ENCODE results near the gene CDC14A.
A peak's percentile ranks its signal among the peaks of the same experiment; 100 is the strongest.
"Not testable (repeated sequence)": the region's sequence is repeated elsewhere in the genome, so short reads cannot be mapped to it uniquely, and the experiment has no call there.

Gene CDC14A

DNA sequence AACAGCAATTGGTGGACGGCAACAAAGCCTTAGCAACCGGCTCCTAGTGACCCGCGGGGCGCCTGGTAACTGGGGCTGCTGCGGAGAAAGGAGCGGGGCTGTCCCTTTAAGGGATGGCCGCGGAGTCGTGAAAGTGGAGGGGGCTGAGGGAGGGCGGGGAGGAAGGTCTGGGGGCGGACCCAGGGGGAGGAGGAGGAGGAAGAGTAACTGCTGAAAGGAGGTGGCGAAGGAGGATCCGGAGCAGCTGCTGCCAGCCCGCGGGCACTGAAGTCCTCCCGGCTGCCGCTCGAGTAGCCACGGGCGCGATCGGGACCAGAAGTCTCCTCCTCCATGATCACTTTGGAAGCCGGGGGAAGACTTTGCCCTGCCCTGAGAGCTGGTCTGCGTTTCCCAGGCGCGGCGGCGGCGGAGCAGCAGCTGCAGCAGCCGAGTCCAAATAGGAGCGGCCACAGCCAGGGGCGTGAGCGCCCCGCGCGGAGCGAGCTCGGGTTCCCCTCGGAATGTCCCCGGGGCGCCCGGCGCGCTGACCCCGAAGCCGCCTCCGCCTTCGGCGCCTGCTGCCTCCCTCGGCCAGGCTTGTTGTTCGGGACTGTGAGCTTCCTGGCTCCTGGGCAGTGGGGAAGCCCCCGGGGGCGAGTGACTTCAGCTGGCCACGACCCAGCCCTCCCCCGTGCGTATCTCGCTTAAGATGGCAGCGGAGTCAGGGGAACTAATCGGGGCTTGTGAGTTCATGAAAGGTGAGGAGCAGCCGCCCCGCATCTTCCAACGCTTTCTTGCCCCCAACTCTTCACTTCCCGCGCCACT lies at the start of gene CDC14A:
Gene CDC14A, plus strand, starts transcription at position 240 of the 804 bp plus-strand sequence. Its CDS starts 449 bp downstream, at position 689.
- peak; percentile 88 for DNase-seq (ENCODE audit: low spot score)

DNA sequence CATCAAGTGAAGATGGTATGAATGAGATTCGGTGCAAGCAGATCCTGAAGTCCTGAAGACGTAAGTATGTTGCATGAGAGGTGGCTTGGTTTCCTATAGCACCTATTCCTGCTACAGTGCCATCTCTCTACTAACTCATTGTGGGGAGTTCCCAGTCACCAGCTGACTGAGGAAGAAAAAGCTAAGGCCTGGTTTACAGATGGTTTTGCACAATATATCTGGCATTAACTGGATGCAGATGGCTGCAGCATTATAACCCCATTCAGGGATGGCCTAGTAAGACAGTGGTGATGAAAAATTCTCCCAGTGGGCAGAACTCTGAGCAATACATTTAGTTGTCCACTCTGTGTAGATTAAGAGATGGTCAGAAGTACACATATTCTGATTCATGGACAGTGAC lies 49.6 kb upstream of the CDC14A start:
- no peak for DNase-seq (ENCODE audit: low spot score)

- DNase-seq (ENCODE audit: low spot score) = no peak
These were observed 48.1 kb upstream of the CDC14A start for GRCh38 chr1:100304227-100304626.

GRCh38 chr1:100304921-100305320 lies 47.4 kb upstream of the CDC14A start:
- no peak for DNase-seq (ENCODE audit: low spot score)

DNA sequence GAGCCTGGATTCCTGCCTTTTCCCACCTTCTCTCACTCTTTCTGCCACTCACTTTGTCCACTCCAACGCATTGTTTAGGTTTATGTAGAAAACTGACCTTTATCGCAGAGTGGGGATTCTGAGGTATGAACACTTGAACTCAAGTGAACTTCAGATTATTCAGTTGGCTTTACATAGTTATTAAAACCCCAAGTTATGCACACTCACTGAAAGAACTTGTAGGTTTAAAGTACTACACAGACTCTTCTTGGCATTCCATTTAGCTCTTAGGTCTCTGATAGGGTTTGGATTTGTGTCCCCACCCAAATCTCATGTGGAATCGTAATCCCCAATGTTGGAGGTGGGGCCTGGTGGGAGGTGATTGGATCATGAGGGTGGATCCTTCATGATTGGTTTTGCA lies 46.4 kb upstream of the CDC14A start:
- no peak for DNase-seq (ENCODE audit: low spot score)

DNA sequence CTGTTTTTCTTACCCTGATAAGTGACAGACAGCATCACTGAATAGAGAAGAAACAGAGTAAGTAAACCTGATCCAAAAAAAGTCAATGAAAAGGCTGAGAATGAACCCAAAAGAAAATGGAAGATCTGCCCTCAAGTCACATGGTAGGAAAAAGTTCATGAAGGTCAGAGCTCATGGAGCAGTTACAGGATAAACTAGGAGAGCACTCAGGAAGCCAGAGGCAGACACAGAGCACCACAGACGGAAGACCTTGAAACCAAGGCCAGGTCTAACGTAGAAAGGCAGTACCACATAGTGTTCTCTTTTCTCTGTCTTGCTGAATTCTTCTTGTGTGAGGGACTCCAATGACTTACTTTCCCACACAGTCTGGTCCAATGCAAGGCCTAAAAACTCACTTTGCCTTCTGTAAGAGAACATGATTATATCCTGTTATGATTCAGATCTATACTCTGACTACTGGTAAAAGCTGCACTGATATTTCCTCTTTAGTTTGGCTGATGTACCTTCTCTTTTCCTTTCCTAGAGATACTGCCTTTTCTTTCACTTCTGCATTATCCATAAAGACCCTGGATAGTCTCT lies 45.5 kb upstream of the CDC14A start:
- DNase-seq (ENCODE audit: low spot score) = no peak

GRCh38 chr1:100308777-100309176 lies 43.5 kb upstream of the CDC14A start:
- no peak for DNase-seq (ENCODE audit: low spot score)

- DNase-seq (ENCODE audit: low spot score) = no peak
These were observed 42.4 kb upstream of the CDC14A start for GRCh38 chr1:100309863-100310262.

DNA sequence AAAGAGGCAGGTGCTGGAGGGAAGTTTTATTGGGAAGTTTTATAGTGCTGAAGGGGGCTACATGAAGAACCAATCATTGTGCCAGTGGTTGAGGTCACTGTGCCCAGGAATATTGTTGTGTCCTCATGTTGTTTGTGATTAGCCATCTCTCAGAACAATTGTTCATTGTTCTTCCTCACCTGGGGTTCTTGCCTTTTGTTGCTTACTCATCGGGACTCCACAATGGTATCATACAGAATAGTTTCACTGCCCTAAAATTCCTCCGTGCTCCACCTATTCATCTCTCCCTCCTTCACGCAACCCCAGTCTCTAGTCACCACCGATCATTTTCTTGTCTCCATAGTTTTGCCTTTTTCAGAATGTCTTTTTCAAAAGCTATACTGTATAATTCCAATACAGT lies 38.9 kb upstream of the CDC14A start:
- no peak for DNase-seq (ENCODE audit: low spot score)

- DNase-seq (ENCODE audit: low spot score) = no peak
These were observed 35.7 kb upstream of the CDC14A start for GRCh38 chr1:100316622-100317021.

DNA sequence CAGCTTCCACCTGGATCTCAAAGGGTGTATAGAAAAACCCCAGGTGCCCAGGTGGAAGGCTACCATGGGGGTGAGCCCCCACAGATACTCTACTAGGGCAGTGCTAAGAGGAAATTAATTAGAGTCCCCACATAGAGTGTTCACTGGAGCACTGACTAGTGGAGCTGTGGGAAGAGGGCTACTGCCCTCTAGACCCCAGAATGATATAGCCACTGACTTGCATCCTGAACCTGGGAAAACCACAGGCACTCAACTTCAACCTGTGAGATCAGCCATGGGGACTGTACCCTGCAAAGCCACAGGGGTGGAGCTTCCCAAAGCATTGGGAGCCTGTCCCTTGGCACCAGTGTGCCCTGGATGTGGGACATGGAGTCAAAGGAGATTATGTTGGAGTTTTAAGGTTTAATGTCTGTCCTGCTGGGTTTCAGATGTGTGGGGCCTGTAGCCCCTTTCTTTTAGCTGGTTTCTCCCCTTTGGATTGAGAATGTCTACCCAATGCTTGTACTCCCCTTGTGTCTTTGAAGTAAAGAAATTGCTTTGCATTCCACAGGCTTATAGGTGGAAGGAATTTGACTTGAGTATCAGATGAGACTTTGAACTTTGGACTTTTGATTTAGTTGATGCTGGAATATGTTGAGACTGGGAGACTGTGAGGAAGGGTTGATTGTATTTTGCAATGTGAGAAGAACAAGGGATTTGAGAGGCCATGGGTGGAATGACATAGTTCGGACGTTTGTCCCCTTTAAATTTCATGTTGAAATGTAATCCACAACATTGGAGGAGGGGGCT lies 31.8 kb upstream of the CDC14A start:
- DNase-seq (ENCODE audit: low spot score) = no peak

DNA sequence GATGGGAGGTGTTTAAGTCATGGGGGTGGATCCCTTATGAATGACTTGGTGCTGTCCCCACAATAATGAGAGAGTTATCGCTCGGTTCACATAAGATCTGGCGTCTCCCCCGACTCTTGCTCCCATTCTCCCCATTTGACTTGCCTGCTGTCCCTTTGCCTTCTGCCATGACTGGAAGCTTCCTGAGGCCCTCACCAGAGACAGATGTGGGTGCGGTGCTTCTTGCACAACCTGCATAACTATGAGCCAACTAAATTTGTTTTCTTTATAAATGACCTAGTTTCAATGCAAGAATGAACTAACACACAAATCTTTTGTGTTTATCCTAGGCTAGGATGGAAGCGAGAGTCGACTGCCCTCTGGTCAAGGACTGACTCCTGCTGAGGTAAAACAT lies 31.2 kb upstream of the CDC14A start:
- no peak for DNase-seq (ENCODE audit: low spot score)

GRCh38 chr1:100321506-100321905 lies 30.8 kb upstream of the CDC14A start:
- no peak for DNase-seq (ENCODE audit: low spot score)

DNA sequence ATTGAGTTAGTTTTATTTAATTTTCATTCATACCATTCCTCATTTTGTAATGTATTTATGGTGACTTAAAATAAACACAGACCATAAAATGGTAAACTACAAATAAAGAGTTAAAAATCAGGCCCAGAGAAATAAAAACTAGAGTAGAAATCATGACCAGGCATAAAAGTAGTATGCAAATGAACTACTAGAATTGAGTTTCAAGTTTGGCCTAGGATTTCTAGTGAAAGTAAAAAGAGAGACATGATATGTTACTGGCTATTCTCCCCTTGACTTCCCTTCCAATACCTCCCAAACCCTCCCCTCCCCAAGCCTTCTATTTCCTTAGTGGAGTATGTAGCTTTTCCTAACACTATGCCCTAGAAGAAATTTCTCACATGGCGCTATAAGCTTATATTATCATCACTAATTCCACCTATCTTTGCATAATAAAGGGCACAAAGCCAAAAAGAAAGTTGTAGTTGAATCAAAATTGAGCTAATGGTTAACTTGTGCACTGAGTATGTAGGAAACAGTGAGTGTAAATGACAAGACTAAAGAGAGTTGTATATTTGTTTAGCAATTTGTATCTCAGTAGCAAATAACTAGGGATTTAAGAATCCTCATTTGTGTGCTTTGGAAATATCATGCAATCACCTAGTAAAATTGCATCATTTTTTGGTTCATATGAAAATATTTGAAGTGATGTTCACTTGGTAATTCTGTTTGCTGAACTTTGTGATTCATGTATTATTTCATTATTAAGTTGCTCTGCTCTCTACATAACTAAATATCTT lies 29.7 kb upstream of the CDC14A start:
- DNase-seq (ENCODE audit: low spot score) = no peak

DNA sequence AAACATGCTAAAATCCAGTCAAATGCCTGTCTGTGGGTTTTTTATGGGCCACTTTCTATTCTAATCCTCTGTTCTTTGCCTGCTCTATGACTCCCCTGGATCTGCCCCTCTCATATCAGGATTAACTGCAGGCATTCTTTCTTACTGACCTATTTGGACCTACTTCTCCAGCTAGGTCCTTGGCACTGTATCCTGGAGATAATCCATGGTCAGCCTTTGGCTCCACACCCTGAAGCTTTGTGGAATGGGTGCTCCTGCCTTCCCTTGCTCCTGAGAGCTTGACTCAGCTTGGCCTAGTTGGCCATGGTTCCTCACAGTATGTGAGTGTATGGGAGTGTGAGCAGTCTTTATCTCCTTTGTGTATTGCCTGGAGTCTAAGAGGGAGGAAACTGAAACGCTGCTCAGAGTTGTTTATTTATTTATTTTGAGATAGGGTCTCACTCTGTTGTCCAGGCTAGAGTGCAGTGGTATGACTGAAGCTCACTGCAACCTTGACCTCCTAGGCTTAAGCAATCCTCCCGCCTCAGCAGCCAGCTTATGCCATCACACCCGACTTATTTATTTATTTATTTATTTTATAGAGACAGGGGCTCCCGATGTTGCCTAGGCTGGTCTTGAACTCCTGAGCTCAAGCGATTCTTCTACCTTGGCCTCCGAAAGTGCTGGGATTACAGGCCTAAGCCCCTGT lies 28.7 kb upstream of the CDC14A start:
- no peak for DNase-seq (ENCODE audit: low spot score)

DNA sequence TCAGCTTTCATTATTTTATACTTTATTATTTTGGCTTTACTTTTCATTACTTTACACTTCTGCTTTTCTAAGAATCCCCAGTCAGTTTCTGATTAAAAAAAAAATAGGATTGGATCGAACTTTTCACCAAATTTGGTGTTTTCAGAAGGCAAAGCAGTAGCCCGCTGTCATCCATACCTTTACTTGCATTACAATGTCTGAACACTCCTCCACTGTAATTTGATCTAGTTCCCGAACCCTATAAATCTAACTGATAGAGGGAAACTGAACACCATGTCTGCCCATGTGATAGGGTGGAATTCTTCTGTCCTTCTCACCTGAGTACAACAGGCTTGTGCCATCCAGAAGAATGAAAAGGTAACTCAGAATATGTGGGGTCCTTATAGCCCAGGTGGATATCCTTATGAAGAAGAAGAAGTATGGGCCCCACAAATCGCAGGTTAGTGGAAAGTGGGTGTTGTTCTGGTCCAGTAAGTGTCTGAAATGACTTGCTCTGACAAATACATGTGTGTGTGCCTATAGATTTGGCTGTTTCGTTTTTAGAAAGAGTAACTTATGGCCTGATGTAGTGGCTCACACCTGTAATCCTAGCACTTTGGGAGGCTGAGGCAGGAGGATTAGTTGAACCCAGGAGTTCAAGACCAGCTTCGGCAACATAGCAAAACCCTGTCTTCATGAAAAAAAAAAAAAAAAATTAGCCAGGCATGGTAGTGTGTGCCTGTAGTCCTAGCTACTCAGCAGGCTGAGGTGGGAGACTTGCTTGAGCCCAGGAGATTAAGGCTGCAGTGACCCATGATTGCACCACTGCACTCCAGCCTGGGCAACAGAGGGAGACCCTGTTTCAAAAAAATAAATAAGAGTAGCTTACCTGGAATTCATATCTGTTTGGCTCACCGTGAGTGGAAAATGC lies 26.6 kb upstream of the CDC14A start:
- no peak for DNase-seq (ENCODE audit: low spot score)

DNA sequence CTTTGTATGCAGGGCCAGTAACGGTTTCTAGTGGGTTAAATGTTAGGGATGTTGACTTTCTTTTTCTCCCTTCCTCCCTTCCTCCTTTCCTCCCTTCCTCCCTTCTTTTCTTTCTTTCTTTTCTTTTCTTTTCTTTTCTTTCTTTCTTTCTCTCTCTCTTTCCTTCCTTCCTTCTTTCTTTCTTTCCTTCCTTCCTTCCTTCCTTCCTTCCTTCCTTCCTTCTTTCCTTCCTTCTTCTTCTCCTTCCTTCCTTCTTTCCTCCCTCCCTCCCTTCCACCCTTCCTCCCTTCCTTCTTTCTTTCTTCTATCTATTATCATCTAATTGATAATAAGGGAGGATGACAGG lies 26.0 kb upstream of the CDC14A start:
- DNase-seq (ENCODE audit: low spot score) = not testable (repeated sequence)

DNA sequence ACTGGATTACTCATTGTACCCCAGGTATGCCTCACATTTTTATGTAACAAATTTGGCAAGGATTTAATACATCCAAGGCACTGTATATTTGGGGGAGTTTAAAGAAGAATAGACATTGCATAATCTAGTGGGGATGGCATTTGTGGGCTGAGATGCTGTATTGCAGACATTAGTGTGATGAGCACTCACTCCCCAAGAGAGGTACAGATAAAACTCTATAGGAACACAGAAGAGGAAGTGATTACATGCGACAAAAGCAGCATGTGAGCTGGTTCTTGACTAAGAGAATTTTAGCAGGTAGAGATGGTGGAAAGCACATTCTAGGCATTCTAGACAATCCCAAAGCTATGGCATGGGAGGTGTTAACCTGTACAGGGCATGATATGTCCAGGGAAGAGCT lies 24.2 kb upstream of the CDC14A start:
- no peak for DNase-seq (ENCODE audit: low spot score)

DNA sequence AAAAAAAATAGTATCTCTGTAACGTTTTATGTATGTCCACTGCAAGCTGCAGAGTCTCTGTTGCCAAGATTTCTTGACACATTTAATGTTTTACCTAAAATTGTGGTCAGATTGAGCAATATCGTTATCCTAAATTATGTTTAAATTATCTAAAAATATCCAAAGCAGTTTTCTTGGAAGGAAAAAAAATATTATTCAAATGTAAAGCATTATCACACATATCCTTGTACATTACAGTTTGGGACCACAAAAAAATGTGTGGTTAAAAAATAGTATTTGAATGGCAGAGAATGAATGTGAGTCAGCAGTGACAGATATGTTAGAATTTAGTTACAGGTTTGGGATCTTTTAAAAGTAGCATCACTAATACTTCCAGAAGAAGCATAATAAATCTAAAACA lies 21.2 kb upstream of the CDC14A start:
- not testable (repeated sequence) for DNase-seq (ENCODE audit: low spot score)

DNA sequence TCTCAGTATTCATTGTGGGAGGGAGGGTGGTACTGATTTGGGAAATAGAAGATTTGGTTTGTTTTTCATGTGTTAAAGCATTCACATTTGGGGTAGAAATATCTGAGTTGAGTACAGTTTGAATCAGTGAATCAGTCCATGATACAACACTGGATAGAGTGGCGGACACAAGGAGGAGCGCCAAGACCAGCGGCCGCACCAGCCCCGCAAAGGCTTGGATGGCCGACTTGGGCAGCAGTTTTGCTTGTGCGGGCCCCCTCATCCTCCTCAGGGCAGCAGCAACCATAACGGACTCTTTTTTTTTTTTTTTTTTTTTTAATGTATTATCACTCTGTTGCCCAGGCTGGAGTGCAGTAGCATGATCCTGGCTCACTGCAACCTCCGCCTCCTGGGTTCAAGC lies 20.0 kb upstream of the CDC14A start:
- DNase-seq (ENCODE audit: low spot score) = no peak

DNA sequence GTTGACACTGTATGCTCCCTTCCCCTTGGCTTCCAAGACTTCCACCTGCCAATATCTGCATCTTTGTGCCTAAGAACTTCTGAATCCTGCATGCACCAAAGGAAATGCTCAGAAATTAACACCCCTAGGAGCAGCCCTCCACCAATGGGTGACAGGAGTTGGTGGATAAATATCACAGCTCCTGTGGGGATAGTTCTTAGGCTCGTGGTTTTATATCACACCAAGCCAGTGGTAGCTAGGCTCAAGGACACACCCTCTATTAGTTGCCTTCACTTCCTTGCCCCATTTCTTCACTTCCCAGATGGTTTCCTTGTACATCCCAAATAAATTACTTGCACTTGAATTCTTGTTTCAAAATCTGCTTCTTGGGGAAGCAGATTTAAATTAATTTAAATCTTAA lies 16.9 kb upstream of the CDC14A start:
- no peak for DNase-seq (ENCODE audit: low spot score)
